ENCODE results near the gene BEST4. TPM values are rescaled to one million over a fixed set of nuclear protein-coding genes. Genes with fewer than 3 reads are reported as not detected.

The BEST4 gene
- total and polyA plus RNA-seq, 2 of the 8 experiments (the other 6 are each of a cell fraction or from before 2014, with no cell fraction given) = 0.76 to 1.4 TPM

DNA sequence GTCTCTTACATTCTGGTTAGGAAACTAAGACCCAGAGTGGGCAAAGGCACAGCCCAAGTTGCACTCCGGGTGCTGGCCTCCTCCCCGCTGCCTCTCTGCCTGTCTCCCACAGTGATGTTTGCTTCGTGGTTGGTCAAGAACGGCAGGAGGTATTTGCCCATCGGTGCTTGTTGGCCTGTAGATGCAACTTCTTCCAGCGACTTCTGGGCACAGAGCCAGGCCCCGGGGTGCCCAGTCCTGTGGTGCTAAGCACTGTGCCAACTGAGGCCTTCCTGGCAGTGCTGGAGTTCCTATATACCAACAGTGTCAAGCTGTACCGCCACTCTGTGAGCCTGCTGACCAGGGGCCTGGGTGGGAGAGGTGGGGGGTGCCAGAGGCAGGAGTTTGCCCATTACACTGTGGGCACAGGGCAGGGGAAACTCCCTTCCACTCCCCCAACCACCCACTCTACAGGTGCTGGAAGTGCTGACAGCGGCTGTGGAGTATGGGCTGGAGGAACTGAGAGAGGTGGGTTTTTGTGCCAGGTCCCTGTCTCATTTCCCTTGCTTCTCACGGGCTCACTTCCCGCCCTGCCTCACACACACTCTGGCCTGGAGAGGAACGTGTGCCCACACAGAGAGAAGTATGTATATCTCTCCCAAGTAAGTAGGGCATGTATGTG, 22.3 kb upstream of the BEST4 start (continued):
- TF ChIP-seq CREB1 (IDR thresholded peaks at IDR 0.05) (no peak), GABPA (IDR thresholded peaks at IDR 0.05; ENCODE audit: borderline replicate concordance, insufficient read depth, low read length) (no peak), HDAC6 (IDR thresholded peaks at IDR 0.05; ENCODE audit: low read depth, low read length) (no peak), CHD1 (IDR thresholded peaks at IDR 0.05; ENCODE audit: low read depth, low read length) (no peak), SAP30 (IDR thresholded peaks at IDR 0.05; ENCODE audit: insufficient read depth, insufficient replicate concordance, low read length) (no peak), RAD21 (IDR thresholded peaks at IDR 0.05 in 1 of 2, conservative IDR thresholded peaks at IDR 0.05 in 1 of 2; ENCODE audit: low read depth in 2 of 2, low read length in 2 of 2) (no peak), SRF (IDR thresholded peaks at IDR 0.05; ENCODE audit: low read depth, low read length) (no peak), ASH2L (IDR thresholded peaks at IDR 0.05; ENCODE audit: low read length) (no peak), CHD7 (IDR thresholded peaks at IDR 0.05; ENCODE audit: insufficient replicate concordance, low read length) (no peak), EGR1 (IDR thresholded peaks at IDR 0.05; ENCODE audit: borderline replicate concordance, low read depth, low read length) (no peak)
